DMS53 treated with DMSO at 0.1 percent for 48 hours (cell line): ENCODE measurements around the gene TRPM2.
"Not testable (repeated sequence)": the region's sequence is repeated elsewhere in the genome, so short reads cannot be mapped to it uniquely, and the experiment has no call there.

Source experiments
- DNase-seq: peaks from one replicate; lab custom pipeline; 2025; ENCODE audit not compliant: unreplicated experiment; lab: John Stamatoyannopoulos, UW

Gene TRPM2

GRCh38 chr21:44352253-44352860 lies 1.1 kb upstream of the TRPM2 start:
- DNase-seq, result no peak

- no peak for DNase-seq
Observed at GRCh38 chr21:44354001-44354405, 582 bp downstream of the TRPM2 start.

- no peak for DNase-seq
Observed at GRCh38 chr21:44354775-44355771, 1.7 kb downstream of the TRPM2 start.

GRCh38 chr21:44356160-44356559 lies 2.7 kb downstream of the TRPM2 start:
- no peak for DNase-seq

GRCh38 chr21:44356636-44357035 lies 3.2 kb downstream of the TRPM2 start:
- DNase-seq, result no peak

- DNase-seq, result no peak
Observed at GRCh38 chr21:44357064-44357837, 3.8 kb downstream of the TRPM2 start.

- DNase-seq, result no peak
Observed at GRCh38 chr21:44359396-44359795, 6.0 kb downstream of the TRPM2 start.

GRCh38 chr21:44360159-44360558 lies 6.7 kb downstream of the TRPM2 start:
- no peak for DNase-seq

- DNase-seq, result not testable (repeated sequence)
Observed at GRCh38 chr21:44361903-44362302, 8.5 kb downstream of the TRPM2 start.

- DNase-seq, result no peak
Observed at GRCh38 chr21:44363278-44363677, 9.9 kb downstream of the TRPM2 start.

GRCh38 chr21:44364151-44365053 lies 11.0 kb downstream of the TRPM2 start:
- DNase-seq, result no peak

- DNase-seq, result no peak
Observed at GRCh38 chr21:44365251-44365966, 12.0 kb downstream of the TRPM2 start.

- no peak for DNase-seq
Observed at GRCh38 chr21:44365967-44366585, 12.7 kb downstream of the TRPM2 start.

GRCh38 chr21:44366586-44367211 lies 13.3 kb downstream of the TRPM2 start:
- no peak for DNase-seq

- no peak for DNase-seq
Observed at GRCh38 chr21:44368711-44369446, 15.5 kb downstream of the TRPM2 start.

- DNase-seq, result no peak
Observed at GRCh38 chr21:44370027-44370735, 16.8 kb downstream of the TRPM2 start.

- DNase-seq, result no peak
Observed at GRCh38 chr21:44370786-44371410, 17.5 kb downstream of the TRPM2 start.
